GM18909 (cell line): ENCODE data around the gene ARL6IP4.
"Not testable (repeated sequence)": the region's sequence is repeated elsewhere in the genome, so short reads cannot be mapped to it uniquely, and the experiment has no call there.

Source experiments
- ATAC-seq: cut with Tn5 transposase; IDR thresholded peaks from one replicate; pipeline ENCODE4 v1.9.1; 2021; ENCODE audit warnings: mild to moderate bottlenecking; ENCODE audit not compliant: unreplicated experiment, poor library complexity

The ARL6IP4 gene

GRCh38 chr12:122980183-122981035 lies at the start of gene ARL6IP4:
Gene ARL6IP4, plus strand, starts transcription at chr12:122980681. Its CDS starts 459 bp downstream, at chr12:122981140.
- peak; percentile 65 for ATAC-seq

- no peak for ATAC-seq
These were observed 48.3 kb upstream of the ARL6IP4 start for GRCh38 chr12:122932207-122932606.

DNA sequence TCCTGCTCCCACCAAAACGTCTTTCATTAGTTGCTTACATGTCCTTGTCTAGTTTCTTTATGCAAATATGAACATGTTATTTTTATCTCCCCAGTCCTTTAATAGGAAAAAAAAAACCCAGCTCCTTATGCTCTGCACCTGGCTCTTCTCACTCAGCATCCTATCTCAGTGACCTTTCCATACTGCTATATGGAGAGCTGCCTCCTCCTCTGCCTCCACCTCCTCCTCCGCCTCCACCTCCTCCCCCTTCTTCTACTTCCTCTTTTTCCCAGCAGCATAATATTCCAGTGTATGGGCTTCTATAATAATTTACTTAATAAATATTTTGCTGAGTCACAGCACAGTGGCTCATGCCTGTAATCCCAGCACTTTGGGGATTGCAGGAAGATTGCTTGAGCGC lies 45.8 kb upstream of the ARL6IP4 start:
- ATAC-seq: no peak

DNA sequence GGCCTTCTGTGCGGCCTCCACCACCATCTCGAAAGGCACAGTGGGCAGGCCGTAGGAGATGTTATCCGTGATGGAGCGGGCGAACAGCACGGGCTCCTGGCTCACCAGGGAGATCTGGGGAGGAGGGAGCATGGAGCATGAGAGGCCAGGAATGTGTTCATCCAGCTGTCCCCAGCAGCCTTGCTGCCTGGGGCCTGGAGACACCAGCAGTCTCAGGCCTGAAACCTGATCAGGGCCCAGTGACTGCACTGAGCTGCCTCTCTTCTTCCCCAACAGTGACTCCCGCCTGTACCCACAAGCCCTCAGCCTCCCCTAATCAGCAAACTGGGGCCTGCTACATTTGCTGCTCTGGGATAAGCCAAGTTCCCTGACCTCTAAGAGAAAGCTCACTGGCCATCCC lies 45.2 kb upstream of the ARL6IP4 start:
- no peak for ATAC-seq

GRCh38 chr12:122937622-122938091 lies 42.8 kb upstream of the ARL6IP4 start:
- no peak for ATAC-seq

GRCh38 chr12:122939125-122939524 lies 41.4 kb upstream of the ARL6IP4 start:
- ATAC-seq: no peak

GRCh38 chr12:122941351-122941750 lies 39.1 kb upstream of the ARL6IP4 start:
- not testable (repeated sequence) for ATAC-seq

DNA sequence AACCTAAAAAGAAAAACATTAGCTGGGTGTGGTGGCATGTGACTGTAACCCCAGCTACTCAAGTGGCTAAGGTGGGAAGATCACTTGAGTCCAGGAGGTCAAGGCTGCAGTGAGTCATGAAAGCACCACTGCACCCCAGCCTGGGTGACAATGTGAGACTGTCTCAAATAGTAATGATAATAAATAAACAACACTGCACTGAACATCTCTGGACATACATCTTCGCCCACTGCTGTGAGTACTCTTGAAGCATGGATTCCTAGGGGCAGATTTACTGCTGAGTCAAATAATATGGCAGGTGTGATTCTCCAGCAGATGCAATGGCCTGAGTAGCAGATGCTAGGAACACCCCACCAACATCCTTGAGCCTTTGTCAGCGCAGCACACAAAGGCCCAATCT lies 37.8 kb upstream of the ARL6IP4 start:
- no peak for ATAC-seq

GRCh38 chr12:122943196-122943595 lies 37.3 kb upstream of the ARL6IP4 start:
- ATAC-seq: no peak

DNA sequence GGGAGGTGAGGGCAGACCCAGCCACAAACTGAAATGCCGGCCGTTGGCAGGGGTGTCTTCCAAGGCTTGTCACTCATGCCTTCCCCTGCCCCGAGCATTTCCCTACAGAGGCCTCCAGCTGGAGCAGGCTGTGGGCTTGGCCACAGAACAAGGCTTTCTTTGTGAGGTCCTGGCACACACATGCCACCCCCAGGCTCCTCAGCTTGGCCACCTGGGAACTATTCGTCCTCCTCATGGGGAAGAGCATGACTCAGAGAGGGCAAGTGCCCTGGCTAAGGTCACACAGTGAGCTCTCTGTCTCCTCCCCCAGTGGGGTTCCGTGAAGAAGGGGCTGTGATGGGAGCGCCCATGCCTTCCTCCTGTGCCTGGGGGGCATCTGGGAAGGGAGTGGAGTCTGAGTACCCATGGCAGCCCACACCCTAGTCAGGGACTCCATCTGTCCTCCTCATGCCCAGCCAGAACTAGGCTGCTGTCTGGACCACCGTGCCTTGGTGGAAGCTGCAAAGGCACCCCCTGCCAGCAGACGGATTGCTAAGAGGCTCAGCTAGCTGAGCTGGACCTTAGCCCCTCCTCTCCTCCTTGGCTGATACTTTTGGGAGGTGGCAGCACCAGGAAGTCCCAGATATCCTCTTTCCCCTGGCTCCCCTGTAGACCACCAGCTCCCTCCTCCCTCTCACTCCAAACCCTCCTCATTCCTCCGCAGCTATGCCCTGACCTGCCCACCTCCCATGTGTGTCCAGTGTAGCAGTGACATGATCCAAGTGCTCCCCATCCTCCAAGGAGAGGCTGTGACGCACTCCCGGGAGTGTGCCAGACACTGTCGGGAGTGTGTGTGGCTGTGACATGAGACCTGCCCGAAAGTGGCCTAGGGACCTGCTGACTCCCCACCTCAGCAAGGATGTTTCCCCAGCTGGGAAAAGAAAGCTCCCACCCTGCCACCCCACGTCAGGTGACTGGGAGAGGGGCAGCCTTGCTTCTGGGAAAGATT lies 35.6 kb upstream of the ARL6IP4 start:
- no peak for ATAC-seq

GRCh38 chr12:122946690-122947341 lies 33.7 kb upstream of the ARL6IP4 start:
- peak; percentile 70 for ATAC-seq

DNA sequence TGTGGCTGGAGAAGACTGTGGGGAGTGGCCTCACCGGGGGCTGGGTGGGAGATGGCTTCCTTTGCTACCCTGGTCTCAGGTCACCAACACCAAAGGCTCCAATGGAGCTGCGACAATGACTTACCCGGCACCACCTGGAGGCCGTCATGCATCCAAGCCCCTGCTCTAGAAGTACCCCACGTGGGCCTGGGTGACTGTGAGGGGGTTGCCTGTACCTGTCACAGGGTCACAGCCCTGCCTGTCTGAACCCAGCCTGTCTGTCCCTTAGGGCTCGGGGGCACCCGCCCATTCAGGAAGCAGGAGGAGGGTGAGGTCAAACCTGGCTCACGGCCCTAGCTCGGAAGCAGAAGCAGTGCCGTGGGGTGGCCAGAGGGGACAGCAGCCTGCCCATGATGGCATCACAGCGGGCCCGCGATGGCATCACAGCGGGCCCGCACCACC lies 33.1 kb upstream of the ARL6IP4 start:
- no peak for ATAC-seq

DNA sequence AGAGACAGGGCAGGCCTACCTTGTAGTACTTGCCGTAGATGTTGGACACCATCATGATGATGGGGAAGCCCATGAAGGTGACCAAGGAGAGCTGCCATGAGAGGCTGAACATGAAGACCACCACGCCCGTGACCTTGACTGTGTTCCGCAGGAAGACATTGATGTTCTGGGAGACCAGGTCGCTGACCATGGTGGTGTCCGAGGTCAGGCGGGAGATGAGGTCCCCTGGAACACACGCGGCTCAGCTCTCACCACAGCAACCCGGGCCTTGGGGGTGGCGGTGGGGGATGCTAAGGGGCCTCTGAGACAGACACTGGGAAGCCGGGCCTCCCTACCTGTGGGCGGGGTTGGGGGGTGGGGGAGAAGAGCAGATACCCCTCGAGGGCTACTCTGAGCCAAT lies 31.9 kb upstream of the ARL6IP4 start:
- no peak for ATAC-seq

GRCh38 chr12:122949405-122949804 lies 31.1 kb upstream of the ARL6IP4 start:
- no peak for ATAC-seq

DNA sequence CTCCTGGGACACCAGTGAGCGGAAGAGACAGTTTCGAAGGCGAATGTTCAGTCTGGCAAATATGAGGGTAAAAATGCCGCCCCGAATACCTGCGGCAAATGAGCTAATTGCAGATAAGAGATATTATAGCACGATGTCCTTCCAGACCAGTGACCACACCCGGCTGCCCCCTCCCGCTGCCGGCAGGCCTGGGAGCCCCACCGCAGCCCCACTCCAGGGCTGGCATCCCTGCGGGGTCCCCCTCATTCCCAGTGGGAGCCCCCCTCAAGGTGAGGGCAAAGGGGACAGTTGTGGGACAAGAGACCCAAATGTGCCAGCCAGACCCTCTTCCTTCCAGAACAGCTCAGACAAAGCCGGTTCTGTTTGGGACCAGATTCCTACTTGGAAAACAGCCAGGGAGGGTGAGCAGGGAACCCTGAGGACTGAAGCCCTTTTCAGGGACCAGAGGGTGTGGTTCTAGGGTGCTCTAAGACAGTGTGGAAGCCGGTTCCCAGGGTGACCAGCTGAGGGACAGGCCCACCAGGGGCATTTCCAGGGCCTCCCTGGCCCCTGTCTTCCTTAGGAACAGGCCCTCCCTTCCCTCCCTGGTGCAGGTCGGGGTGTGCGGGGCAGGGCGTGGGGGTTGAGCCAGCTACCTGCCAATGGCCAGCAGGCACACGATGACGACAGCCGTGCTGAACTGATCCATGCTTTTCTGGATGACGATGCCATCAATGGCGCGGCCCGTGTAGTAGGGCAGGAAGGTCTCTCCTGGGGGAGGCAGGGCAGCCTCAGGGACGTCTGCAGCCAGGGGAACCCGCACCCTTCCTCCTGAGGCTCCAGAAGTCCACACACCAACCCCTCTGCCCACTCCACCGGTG lies 30.4 kb upstream of the ARL6IP4 start:
- no peak for ATAC-seq

DNA sequence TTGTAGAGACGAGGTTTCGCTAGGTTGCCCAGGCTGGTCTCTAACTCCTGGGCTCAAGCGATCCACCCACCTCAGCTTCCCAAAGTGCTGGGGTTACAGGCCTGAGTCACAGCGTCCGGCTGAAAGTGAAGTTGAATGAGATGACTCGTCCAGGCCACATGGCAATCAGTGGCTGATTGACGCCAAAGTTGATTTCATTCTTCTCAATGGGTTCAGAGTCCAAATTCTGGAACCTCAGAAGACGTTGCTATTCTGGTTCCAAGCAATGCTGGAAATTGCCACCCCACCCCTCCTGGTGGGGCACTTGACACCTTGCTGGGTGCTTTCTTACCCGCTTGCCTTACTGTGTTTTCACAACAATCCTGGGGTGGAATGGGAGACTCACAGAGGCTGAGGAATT lies 29.1 kb upstream of the ARL6IP4 start:
- ATAC-seq: no peak

GRCh38 chr12:122951979-122952892 lies 28.2 kb upstream of the ARL6IP4 start:
- ATAC-seq: peak; percentile 73

- ATAC-seq: no peak
These were observed 25.3 kb upstream of the ARL6IP4 start for GRCh38 chr12:122955156-122955555.
